ENCODE results near the gene CCDC88C. TPM values are rescaled to one million over a fixed set of nuclear protein-coding genes. Genes with fewer than 3 reads are reported as not detected.

CCDC88C gene
- total RNA-seq, 2 donors from 2014 or later, result 36.3 to 57.4 TPM

DNA sequence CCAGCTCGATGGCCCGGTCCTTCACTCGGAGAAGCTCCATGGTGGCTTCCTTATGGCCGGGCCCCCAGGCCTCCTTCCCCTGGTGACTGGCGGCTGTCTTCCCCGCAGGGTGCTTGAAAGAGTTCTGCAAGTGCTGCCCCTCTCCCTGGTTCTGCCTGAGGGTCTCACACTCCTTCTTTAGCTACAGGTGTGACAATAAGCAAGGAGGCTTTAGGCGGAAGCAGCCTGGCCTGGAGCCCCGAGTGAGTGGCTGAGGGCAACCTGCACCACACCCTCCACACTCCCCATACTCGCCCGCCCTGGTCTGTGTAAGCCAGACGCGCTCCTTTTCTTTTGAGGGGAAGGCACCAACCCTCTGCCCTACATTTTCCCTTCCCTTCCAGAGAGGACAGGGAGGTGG is 110.6 kb downstream of the CCDC88C start:
- Histone ChIP-seq H3K4me3 (no peak overlapping the region), H3K27me3 (no peaks in the 10 kb centered on the region), H3K9me3 (no peaks in the 10 kb centered on the region), H3K4me1 (no peaks in the 10 kb centered on the region), H3K36me3 (replicated peaks in 1 of 2; ENCODE audit: insufficient read depth in 1 of 2, low read depth in 2 of 2) (peaks cover 0 to 11% of the 10 kb centered on the region in 2 donors), H3K27ac (no peak overlapping the region)
- ATAC-seq (no peak), DNase-seq (no peak)
- intact Hi-C loops (cut with DNase I), result no loop called here
- WGBS, 2 donors, result 86 to 88% methylated on average over 9 to 12 of the region's 12 CpGs
- TF ChIP-seq, protein P1, sequence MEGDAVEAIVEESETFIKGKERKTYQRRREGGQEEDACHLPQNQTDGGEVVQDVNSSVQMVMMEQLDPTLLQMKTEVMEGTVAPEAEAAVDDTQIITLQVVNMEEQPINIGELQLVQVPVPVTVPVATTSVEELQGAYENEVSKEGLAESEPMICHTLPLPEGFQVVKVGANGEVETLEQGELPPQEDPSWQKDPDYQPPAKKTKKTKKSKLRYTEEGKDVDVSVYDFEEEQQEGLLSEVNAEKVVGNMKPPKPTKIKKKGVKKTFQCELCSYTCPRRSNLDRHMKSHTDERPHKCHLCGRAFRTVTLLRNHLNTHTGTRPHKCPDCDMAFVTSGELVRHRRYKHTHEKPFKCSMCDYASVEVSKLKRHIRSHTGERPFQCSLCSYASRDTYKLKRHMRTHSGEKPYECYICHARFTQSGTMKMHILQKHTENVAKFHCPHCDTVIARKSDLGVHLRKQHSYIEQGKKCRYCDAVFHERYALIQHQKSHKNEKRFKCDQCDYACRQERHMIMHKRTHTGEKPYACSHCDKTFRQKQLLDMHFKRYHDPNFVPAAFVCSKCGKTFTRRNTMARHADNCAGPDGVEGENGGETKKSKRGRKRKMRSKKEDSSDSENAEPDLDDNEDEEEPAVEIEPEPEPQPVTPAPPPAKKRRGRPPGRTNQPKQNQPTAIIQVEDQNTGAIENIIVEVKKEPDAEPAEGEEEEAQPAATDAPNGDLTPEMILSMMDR (IDR thresholded peaks at IDR 0.05), result no peak
- TF ChIP-seq POLR2A (IDR thresholded peaks at IDR 0.05), result no peak

- Histone ChIP-seq H3K9me3 (no peaks in the 10 kb centered on the region), H3K4me1 (no peaks in the 10 kb centered on the region), H3K4me3 (no peak overlapping the region), H3K27ac (no peak overlapping the region), H3K27me3 (no peaks in the 10 kb centered on the region), H3K36me3 (replicated peaks in 1 of 2; ENCODE audit: insufficient read depth in 1 of 2, low read depth in 2 of 2) (peaks cover 0 to 11% of the 10 kb centered on the region in 2 donors)
- WGBS, 2 donors, result 96 to 100% methylated on average over 3 of the region's 3 CpGs
- ATAC-seq (no peak), DNase-seq (no peak)
- intact Hi-C loops (cut with DNase I), result no loop called here
- no peak for TF ChIP-seq POLR2A (IDR thresholded peaks at IDR 0.05)
- TF ChIP-seq, protein P1 (IDR thresholded peaks at IDR 0.05), result no peak
These were observed 111.1 kb downstream of the CCDC88C start for GRCh38 chr14:91306547-91306946.

DNA sequence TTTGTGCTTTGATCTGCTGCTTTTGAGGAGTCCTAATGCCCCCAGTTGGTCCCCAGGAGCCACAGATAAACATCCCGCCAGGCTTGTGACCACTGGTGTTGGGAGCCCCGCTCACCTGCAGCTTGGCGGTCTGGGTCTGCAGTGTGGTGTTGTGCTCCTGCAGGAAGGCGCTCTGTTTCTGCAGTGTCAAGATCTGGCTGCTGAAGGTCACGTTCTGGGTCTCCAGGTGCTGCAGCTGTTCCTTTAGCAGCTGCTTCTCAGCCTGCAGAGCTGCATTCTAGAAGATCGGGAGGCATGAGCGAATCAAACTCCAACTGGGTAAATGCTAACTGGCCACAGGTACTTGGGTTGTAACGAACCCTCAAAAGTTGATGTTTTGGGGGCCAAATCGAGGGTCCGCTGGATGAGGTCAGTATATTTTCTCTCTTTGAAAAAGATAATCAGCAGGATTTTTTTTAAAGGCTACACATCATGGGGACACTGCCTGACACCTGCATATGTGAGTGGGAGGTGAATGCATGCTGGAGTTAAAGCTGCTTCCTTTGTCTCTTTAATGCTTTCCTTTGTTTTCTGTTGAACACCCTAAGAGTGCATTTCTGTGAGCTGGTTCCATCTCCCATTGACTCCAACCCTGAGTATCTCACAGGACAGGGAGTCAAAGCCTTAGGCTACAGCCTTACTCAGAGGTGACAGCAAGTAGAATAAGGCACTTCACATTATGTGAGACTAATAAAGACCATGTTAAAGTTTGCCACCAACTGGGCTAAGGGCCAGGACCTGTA is 111.8 kb downstream of the CCDC88C start:
- no peak for TF ChIP-seq POLR2A (IDR thresholded peaks at IDR 0.05)
- TF ChIP-seq, protein P1 (IDR thresholded peaks at IDR 0.05), result no peak
- Histone ChIP-seq H3K4me1 (no peaks in the 10 kb centered on the region), H3K4me3 (no peak overlapping the region), H3K36me3 (replicated peaks in 1 of 2; ENCODE audit: insufficient read depth in 1 of 2, low read depth in 2 of 2) (peaks cover 0 to 13% of the 10 kb centered on the region in 2 donors), H3K27ac (no peak overlapping the region), H3K9me3 (no peaks in the 10 kb centered on the region), H3K27me3 (no peaks in the 10 kb centered on the region)
- 87 to 88% methylated on average over 5 to 10 of the region's 10 CpGs for WGBS, 2 donors
- no peak for ATAC-seq
- no peak for DNase-seq
- intact Hi-C loops (cut with DNase I), result no loop called here

GRCh38 chr14:91303924-91304229 is 113.7 kb downstream of the CCDC88C start:
- no peak for ATAC-seq
- no peaks in the 10 kb centered on the region for H3K27me3 ChIP-seq
- no peak overlapping the region for H3K27ac ChIP-seq
- peaks cover 0 to 16% of the 10 kb centered on the region in 2 donors for H3K36me3 ChIP-seq (replicated peaks in 1 of 2; ENCODE audit: insufficient read depth in 1 of 2, low read depth in 2 of 2)
- H3K4me1 ChIP-seq, result no peaks in the 10 kb centered on the region
- intact Hi-C loops (cut with DNase I), result no loop called here
- DNase-seq, result no peak
- TF ChIP-seq, protein P1 (IDR thresholded peaks at IDR 0.05), result no peak
- H3K4me3 ChIP-seq, result no peak overlapping the region
- H3K9me3 ChIP-seq, result no peaks in the 10 kb centered on the region
- 94 to 96% methylated on average over 17 to 18 of the region's 18 CpGs for WGBS, 2 donors
